ENCODE data around the gene FLT1.

DNA sequence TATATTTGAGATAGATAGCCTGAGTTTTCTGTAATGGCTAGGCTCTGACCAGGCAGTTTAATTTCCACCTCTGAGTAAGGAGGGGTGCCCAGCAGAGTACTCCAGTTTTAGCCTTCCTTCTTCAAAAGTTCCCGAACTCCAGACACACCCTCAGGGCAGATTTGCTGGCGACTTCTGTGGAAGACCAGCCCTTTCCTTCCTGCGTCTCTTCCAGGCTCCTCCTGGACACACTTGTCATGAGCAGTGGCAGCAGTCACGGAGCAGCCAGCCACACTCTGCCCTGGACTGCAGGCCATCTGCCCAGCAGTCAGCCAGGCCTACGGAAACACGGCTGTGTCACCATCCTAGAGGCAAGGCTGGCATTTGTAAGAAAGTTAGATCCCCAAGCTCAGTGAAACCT is 6.6 kb upstream of the FLT1 start:
- no peak for TF ChIP-seq SIN3A (IDR thresholded peaks at IDR 0.05; ENCODE audit: borderline replicate concordance, insufficient read depth, low read length)
- TF ChIP-seq TAF1 (IDR thresholded peaks at IDR 0.05; ENCODE audit: borderline replicate concordance, insufficient read depth, low read length), result no peak
- TF ChIP-seq, protein P1, sequence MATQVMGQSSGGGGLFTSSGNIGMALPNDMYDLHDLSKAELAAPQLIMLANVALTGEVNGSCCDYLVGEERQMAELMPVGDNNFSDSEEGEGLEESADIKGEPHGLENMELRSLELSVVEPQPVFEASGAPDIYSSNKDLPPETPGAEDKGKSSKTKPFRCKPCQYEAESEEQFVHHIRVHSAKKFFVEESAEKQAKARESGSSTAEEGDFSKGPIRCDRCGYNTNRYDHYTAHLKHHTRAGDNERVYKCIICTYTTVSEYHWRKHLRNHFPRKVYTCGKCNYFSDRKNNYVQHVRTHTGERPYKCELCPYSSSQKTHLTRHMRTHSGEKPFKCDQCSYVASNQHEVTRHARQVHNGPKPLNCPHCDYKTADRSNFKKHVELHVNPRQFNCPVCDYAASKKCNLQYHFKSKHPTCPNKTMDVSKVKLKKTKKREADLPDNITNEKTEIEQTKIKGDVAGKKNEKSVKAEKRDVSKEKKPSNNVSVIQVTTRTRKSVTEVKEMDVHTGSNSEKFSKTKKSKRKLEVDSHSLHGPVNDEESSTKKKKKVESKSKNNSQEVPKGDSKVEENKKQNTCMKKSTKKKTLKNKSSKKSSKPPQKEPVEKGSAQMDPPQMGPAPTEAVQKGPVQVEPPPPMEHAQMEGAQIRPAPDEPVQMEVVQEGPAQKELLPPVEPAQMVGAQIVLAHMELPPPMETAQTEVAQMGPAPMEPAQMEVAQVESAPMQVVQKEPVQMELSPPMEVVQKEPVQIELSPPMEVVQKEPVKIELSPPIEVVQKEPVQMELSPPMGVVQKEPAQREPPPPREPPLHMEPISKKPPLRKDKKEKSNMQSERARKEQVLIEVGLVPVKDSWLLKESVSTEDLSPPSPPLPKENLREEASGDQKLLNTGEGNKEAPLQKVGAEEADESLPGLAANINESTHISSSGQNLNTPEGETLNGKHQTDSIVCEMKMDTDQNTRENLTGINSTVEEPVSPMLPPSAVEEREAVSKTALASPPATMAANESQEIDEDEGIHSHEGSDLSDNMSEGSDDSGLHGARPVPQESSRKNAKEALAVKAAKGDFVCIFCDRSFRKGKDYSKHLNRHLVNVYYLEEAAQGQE (IDR thresholded peaks at IDR 0.05; ENCODE audit: insufficient read depth in 1 of 2, low read depth in 2 of 2, low read length in 2 of 2), result no peak
- TF ChIP-seq POLR2AphosphoS5 (IDR thresholded peaks at IDR 0.05; ENCODE audit: low read depth, low read length), result no peak
- TF ChIP-seq FOXP2 (optimal IDR thresholded peaks at IDR 0.05; ENCODE audit: borderline replicate concordance, extremely low read depth, extremely low read length, insufficient read depth), result no peak
